Epithelial cell of esophagus (primary cell): ENCODE measurements around the gene ANKRD44.

Source experiments
- DNase-seq: peaks from one replicate; pipeline ENCODE4 v3.0.0; 2010; ENCODE audit warnings: low read depth
- H3K4me3 ChIP-seq: 2 replicates; pipeline ENCODE4 v1.5.1; 2011; ENCODE audit warnings: mild to moderate bottlenecking, low read length, control low read depth
- TF ChIP-seq, protein P1 (sequence below): IDR thresholded peaks from 2 replicates; pipeline ENCODE4 v1.5.1; 2011; ENCODE audit warnings: low read depth, mild to moderate bottlenecking, low read length, control low read depth, inconsistent platforms; ENCODE audit not compliant: insufficient read depth; ENCODE audit errors: missing control alignments

Gene ANKRD44

DNA sequence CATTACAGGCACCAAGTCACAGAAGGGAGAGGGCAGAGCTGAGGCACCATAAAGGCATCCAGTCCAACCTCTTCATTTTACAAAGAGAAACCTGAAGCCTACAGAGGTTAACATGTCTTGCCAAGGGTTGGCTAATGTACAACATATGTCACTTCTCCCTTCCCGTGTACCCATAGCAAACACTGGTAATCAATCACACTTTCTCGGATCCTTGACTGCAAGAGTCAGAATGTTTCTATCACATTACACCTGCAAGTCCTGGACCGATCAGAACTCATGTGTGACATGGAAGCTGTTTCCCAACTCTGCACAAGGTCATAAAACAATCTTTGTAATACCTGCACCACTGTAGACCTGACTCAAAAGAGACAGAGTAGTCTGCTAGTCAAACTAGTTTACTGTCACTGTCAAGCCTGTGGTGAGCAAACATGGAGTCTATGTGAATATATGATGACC is 6.0 kb downstream of the ANKRD44 start:
- TF ChIP-seq, protein P1, sequence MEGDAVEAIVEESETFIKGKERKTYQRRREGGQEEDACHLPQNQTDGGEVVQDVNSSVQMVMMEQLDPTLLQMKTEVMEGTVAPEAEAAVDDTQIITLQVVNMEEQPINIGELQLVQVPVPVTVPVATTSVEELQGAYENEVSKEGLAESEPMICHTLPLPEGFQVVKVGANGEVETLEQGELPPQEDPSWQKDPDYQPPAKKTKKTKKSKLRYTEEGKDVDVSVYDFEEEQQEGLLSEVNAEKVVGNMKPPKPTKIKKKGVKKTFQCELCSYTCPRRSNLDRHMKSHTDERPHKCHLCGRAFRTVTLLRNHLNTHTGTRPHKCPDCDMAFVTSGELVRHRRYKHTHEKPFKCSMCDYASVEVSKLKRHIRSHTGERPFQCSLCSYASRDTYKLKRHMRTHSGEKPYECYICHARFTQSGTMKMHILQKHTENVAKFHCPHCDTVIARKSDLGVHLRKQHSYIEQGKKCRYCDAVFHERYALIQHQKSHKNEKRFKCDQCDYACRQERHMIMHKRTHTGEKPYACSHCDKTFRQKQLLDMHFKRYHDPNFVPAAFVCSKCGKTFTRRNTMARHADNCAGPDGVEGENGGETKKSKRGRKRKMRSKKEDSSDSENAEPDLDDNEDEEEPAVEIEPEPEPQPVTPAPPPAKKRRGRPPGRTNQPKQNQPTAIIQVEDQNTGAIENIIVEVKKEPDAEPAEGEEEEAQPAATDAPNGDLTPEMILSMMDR = no peak
- no peak for DNase-seq

DNA sequence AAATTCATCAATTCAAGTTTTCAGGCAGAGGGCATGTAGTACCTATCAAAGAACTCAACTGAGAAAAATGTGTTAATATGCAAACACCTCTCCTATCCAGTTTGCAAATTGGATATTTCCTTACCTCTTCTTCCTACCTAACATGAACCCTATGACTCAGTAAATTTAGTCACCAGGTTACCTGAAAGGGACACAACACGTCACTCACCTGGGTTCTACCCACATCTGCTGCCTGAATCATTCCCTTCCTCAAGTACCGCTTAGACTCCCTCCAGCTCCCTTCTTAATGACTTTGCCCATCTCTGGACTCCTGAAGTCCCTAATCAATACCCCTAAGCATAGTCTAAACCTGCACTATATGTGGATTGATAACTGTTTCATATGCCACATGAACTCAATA is 10.4 kb downstream of the ANKRD44 start:
- H3K4me3 ChIP-seq = no peak overlapping the region
- DNase-seq = peak; percentile 88
- TF ChIP-seq, protein P1 = no peak

More for the DNA sequence above, 6.0 kb downstream of the ANKRD44 start:
- no peak overlapping the region for H3K4me3 ChIP-seq

DNA sequence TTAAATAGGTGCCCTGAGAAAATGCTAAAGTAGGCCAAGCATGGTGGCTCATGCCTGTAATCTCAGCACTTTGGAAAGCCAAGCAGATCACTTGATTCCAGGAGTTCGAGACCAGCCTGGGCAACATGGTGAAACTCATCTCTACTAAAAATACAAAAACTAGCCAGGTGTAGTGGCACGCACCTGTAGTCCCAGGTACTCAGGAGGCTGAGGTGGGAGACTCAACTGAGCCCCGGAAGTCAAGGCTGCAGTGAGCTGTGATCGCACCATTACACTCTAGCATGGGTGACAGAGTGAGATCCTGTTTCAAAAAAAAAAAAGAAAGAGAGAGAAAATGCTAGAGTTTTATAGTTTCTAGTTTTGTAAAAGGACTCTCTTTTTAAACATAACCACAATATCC is 12.0 kb downstream of the ANKRD44 start:
- no peak for DNase-seq
- H3K4me3 ChIP-seq = no peak overlapping the region
- TF ChIP-seq, protein P1 = no peak

DNA sequence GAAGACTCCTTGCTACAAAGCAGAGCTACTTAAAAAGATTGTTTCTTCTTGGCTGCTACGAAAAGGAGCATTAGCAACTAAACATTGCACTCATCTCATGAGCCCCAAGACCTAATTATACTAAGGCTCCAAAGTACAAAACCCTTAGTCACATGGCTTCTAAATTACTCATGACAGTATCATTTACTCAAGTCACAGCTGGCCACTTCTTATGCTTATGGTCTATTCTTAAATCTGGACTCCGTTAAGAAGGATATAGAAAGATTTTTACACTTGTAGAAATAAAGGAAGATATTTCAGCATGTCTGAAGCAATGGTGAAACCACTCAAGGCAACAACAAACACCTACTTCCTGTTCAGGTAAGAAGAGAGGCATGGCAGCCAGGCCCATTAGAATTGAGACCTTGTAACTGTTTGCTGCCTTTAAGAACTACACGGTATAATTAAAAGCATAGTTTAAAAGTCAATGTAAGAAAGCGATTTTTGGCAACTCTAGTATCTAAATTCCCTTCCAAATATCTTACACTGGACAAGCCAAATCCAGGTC is 12.7 kb downstream of the ANKRD44 start:
- H3K4me3 ChIP-seq = no peak overlapping the region
- TF ChIP-seq, protein P1 = no peak
- DNase-seq = no peak

DNA sequence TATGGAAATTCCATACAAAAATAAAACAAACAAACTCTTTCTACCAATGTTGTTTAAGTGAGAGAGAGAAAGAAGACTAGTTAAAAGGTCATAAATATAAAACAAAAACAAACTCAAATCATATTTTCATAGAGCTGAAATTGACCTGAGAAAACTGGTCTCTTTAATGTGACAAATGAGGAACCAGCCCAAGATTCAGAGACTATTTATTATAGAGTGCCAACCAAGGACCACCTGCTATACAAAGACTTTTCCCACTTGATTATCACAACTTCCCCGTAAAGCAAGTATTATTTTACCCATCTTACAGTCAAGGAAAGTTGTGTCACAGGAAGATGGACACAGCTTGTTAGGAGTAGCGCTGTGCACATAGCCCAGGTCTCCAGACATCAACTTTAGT is 13.3 kb downstream of the ANKRD44 start:
- H3K4me3 ChIP-seq = no peak overlapping the region
- TF ChIP-seq, protein P1 = no peak
- DNase-seq = no peak

DNA sequence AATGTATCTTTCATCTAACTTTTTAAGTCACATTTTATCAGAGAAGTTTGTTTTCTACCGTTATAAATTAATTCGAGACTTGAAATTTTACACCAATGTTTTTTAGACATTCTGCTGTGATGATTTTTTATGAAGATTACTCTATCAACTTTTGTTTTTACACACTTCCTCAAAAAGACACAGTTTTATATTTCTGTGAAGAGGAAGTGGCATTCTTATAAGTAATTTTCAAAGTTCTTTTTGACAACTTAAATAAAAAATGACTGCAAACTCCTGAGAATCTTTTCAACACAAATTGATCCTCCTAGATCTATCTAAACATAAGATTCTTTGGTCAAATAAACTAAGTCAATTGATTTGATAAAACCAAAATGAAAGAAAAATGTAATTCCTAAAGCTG is 13.7 kb downstream of the ANKRD44 start:
- TF ChIP-seq, protein P1 = no peak
- DNase-seq = no peak
- H3K4me3 ChIP-seq = no peak overlapping the region

DNA sequence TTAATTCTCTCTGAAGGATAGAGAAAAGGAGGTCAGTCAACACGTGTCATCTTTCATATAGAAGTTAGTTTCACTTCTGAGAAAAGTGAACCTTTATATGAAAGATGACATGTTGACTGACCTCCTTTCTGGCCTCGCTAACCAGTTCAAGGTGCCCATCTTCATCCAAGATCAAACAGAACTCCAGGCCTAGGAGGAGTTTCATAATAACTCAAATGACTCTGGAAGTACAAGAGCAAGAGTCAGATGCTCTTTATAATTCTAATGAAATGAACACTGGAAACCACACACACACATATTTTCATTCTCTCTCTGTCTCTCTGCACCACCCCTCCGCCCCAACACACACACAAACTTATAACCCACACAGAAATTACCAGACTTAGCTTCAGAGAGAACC is 16.3 kb downstream of the ANKRD44 start:
- DNase-seq = no peak
- TF ChIP-seq, protein P1 = no peak
- H3K4me3 ChIP-seq = no peak overlapping the region
